ENCODE results near the gene FAM161B. TPM values are rescaled to one million over a fixed set of nuclear protein-coding genes. Genes with fewer than 3 reads are reported as not detected.

The FAM161B gene
- total RNA-seq, 1 experiment from 2014 or later: 1.6 TPM

GRCh38 chr14:73965216-73965615 lies 15.3 kb upstream of the FAM161B start:
- ChIA-PET POLR2A (no interaction called here), RAD21 (ENCODE audit: low non-redundant PET in 1 of 2, low total read pairs in 2 of 2, uncharacterized antibody in 2 of 2, unreplicated experiment in 2 of 2) (no interaction called here), CTCF (no interaction called here)
- Histone ChIP-seq H3K4me1 (ENCODE audit: control insufficient read depth in 1 of 2, insufficient read depth in 2 of 2, low read length in 2 of 2) (no peaks in the 10 kb centered on the region), H3K79me2 (ENCODE audit: insufficient read depth, low read length) (no peaks in the 10 kb centered on the region), H3K9me2 (ENCODE audit: insufficient read depth) (no peaks in the 10 kb centered on the region), H3K9me3 (ENCODE audit: control insufficient read depth in 1 of 2, insufficient read depth in 1 of 2, low read depth in 1 of 2, low read length in 2 of 2) (no peaks in the 10 kb centered on the region), H3K4me2 (ENCODE audit: low read length) (no peak overlapping the region), H3K27me3 (ENCODE audit: insufficient read depth, low read length) (no peaks in the 10 kb centered on the region), H3K9ac (ENCODE audit: low read length) (no peak overlapping the region), H3K36me3 (ENCODE audit: control insufficient read depth in 1 of 2, insufficient read depth in 2 of 2, low read length in 2 of 2) (peaks cover 13 to 19% of the 10 kb centered on the region in 2 experiments; a peak in 3 of 4 replicates), H3K27ac (ENCODE audit: low read depth, low read length) (no peak overlapping the region), H3K4me3 (replicated peaks in 1 of 2; ENCODE audit: low read depth in 1 of 2, low read length in 2 of 2) (no peak overlapping the region), H4K20me1 (ENCODE audit: insufficient read depth) (no peaks in the 10 kb centered on the region), H2AFZ (ENCODE audit: low read depth, low read length, poor library complexity, severe bottlenecking) (no peak overlapping the region)
- ATAC-seq: no peak
- BruUV-seq (replicated peaks): no TSS peak
- no peak for TF ChIP-seq RAD21 (IDR thresholded peaks at IDR 0.05; ENCODE audit: low read depth)
- TF ChIP-seq ZBTB33 (IDR thresholded peaks at IDR 0.05; ENCODE audit: extremely low read depth, insufficient replicate concordance, low read length): no peak
- no peak for TF ChIP-seq SIN3A (IDR thresholded peaks at IDR 0.05; ENCODE audit: low read depth)
- no peak for DNase-seq (ENCODE audit: low read depth, low spot score)
- intact Hi-C loops (cut with micrococcal nuclease): no loop called here

- TF ChIP-seq FOSL1 (IDR thresholded peaks at IDR 0.05; ENCODE audit: low read depth): no peak
- no peak for TF ChIP-seq ATF3 (IDR thresholded peaks at IDR 0.05)
- TF ChIP-seq ZBTB33 (IDR thresholded peaks at IDR 0.05; ENCODE audit: extremely low read depth, insufficient replicate concordance, low read length): no peak
- TF ChIP-seq JUND (IDR thresholded peaks at IDR 0.05): no peak
- no peak for TF ChIP-seq REST (IDR thresholded peaks at IDR 0.05; ENCODE audit: low read depth)
- H3K4me1 ChIP-seq (ENCODE audit: control insufficient read depth in 1 of 2, insufficient read depth in 2 of 2, low read length in 2 of 2): no peaks in the 10 kb centered on the region
- POLR2A ChIA-PET: no interaction called here
- intact Hi-C loops (cut with micrococcal nuclease): no loop called here
- H3K79me2 ChIP-seq (ENCODE audit: insufficient read depth, low read length): no peaks in the 10 kb centered on the region
- no peak overlapping the region for H3K4me2 ChIP-seq (ENCODE audit: low read length)
- BruUV-seq (replicated peaks): no TSS peak
- no peak overlapping the region for H2AFZ ChIP-seq (ENCODE audit: low read depth, low read length, poor library complexity, severe bottlenecking)
- RAD21 ChIA-PET (ENCODE audit: low non-redundant PET in 1 of 2, low total read pairs in 2 of 2, uncharacterized antibody in 2 of 2, unreplicated experiment in 2 of 2): no interaction called here
- peaks cover 13 to 37% of the 10 kb centered on the region in 2 experiments; a peak in 3 of 4 replicates for H3K36me3 ChIP-seq (ENCODE audit: control insufficient read depth in 1 of 2, insufficient read depth in 2 of 2, low read length in 2 of 2)
- DNase-seq (ENCODE audit: low read depth, low spot score): no peak
- H4K20me1 ChIP-seq (ENCODE audit: insufficient read depth): no peaks in the 10 kb centered on the region
- H3K27me3 ChIP-seq (ENCODE audit: insufficient read depth, low read length): no peaks in the 10 kb centered on the region
- no peak for ATAC-seq
- no peak overlapping the region for H3K4me3 ChIP-seq (replicated peaks in 1 of 2; ENCODE audit: low read depth in 1 of 2, low read length in 2 of 2)
- no peak overlapping the region for H3K9ac ChIP-seq (ENCODE audit: low read length)
- no peaks in the 10 kb centered on the region for H3K9me2 ChIP-seq (ENCODE audit: insufficient read depth)
- H3K9me3 ChIP-seq (ENCODE audit: control insufficient read depth in 1 of 2, insufficient read depth in 1 of 2, low read depth in 1 of 2, low read length in 2 of 2): no peaks in the 10 kb centered on the region
- no peak overlapping the region for H3K27ac ChIP-seq (ENCODE audit: low read depth, low read length)
- CTCF ChIA-PET: no interaction called here
Observed at GRCh38 chr14:73961192-73961591, 11.3 kb upstream of the FAM161B start.

All from HCT116 (cell line).